ENCODE measurements around the gene IL1RAP. TPM values are rescaled to one million over a fixed set of nuclear protein-coding genes. Genes with fewer than 3 reads are reported as not detected.

The IL1RAP gene
- total RNA-seq, 1 donor from 2014 or later, result 26.0 TPM

- H3K4me1 ChIP-seq, result peaks cover 25% of the 10 kb centered on the region
These were observed 13.2 kb downstream of the IL1RAP start for GRCh38 chr3:190526787-190527762.

DNA sequence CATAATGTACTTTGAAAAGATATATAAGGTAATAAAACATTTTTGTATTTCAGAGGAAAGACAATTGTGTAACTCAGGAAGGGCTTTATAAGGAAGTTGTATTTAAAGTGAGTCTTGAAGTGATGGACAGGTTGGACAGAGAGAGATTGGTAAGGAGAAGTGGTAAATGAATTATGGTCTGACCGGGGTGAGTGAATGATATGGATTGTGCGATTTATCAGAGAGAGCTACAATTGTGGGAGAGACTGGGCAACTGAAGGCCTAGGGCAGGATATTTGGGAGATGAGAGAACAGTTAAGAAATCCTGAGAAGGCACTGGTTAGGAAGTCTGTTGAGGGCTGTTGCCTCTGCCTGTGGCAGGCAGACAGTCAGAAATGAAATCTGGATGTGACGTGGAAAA is 14.8 kb downstream of the IL1RAP start:
- H3K4me3 ChIP-seq, result no peak overlapping the region
- TF ChIP-seq POLR2AphosphoS5 (IDR thresholded peaks at IDR 0.05; ENCODE audit: insufficient read depth in 1 of 2, low read depth in 1 of 2), result no peak
- no peak for TF ChIP-seq POLR2A (IDR thresholded peaks at IDR 0.05)
- TF ChIP-seq, protein P1, sequence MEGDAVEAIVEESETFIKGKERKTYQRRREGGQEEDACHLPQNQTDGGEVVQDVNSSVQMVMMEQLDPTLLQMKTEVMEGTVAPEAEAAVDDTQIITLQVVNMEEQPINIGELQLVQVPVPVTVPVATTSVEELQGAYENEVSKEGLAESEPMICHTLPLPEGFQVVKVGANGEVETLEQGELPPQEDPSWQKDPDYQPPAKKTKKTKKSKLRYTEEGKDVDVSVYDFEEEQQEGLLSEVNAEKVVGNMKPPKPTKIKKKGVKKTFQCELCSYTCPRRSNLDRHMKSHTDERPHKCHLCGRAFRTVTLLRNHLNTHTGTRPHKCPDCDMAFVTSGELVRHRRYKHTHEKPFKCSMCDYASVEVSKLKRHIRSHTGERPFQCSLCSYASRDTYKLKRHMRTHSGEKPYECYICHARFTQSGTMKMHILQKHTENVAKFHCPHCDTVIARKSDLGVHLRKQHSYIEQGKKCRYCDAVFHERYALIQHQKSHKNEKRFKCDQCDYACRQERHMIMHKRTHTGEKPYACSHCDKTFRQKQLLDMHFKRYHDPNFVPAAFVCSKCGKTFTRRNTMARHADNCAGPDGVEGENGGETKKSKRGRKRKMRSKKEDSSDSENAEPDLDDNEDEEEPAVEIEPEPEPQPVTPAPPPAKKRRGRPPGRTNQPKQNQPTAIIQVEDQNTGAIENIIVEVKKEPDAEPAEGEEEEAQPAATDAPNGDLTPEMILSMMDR (IDR thresholded peaks at IDR 0.05), result no peak
- no peaks in the 10 kb centered on the region for H3K36me3 ChIP-seq
- no peaks in the 10 kb centered on the region for H3K9me3 ChIP-seq
- peaks cover 38% of the 10 kb centered on the region for H3K4me1 ChIP-seq
- no peak for DNase-seq (ENCODE audit: extremely low spot score in 2 of 2)
- H3K27me3 ChIP-seq, result no peaks in the 10 kb centered on the region
- no peak overlapping the region for H3K27ac ChIP-seq
- intact Hi-C loops (cut with DNase I), result no loop called here

More at GRCh38 chr3:190526787-190527762, 13.2 kb downstream of the IL1RAP start:
- TF ChIP-seq POLR2AphosphoS5 (IDR thresholded peaks at IDR 0.05; ENCODE audit: insufficient read depth in 1 of 2, low read depth in 1 of 2), result no peak
- TF ChIP-seq POLR2A (IDR thresholded peaks at IDR 0.05), result no peak
- TF ChIP-seq, protein P1 (IDR thresholded peaks at IDR 0.05), result no peak
- Histone ChIP-seq H3K27me3 (no peaks in the 10 kb centered on the region), H3K9me3 (no peaks in the 10 kb centered on the region), H3K4me3 (no peak overlapping the region), H3K36me3 (no peaks in the 10 kb centered on the region), H3K27ac (no peak overlapping the region)
- DNase-seq (ENCODE audit: extremely low spot score in 2 of 2), result no peak
- intact Hi-C loops (cut with DNase I), result no loop called here

DNA sequence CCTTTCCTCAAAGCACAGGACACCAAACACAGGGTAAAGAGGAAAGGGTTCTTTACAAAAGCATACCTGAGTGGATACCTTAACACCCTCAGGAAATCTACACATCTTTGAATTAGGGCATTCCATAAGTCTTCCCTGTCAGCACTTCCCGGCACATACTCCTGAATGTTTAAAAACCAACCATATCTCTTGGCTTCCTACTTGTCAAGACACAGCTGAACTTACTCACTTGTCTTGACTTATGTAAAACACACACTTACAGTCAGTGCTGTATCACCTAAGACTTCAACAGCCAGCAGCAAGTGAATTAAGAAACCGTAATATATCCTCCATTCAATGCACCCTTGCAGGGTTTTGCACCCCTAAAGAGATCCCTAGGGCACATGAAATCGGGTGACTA is 17.5 kb downstream of the IL1RAP start:
- intact Hi-C loops (cut with DNase I), result no loop called here
- Histone ChIP-seq H3K27me3 (no peaks in the 10 kb centered on the region), H3K36me3 (no peaks in the 10 kb centered on the region), H3K9me3 (no peaks in the 10 kb centered on the region), H3K4me1 (peaks cover 61% of the 10 kb centered on the region), H3K27ac (no peak overlapping the region), H3K4me3 (no peak overlapping the region)
- no peak for TF ChIP-seq POLR2A (IDR thresholded peaks at IDR 0.05)
- no peak for TF ChIP-seq POLR2AphosphoS5 (IDR thresholded peaks at IDR 0.05; ENCODE audit: insufficient read depth in 1 of 2, low read depth in 1 of 2)
- TF ChIP-seq, protein P1 (IDR thresholded peaks at IDR 0.05), result no peak
- DNase-seq (ENCODE audit: extremely low spot score in 2 of 2), result no peak

- no peaks in the 10 kb centered on the region for H3K9me3 ChIP-seq
- TF ChIP-seq, protein P1 (IDR thresholded peaks at IDR 0.05), result no peak
- no peak for TF ChIP-seq POLR2AphosphoS5 (IDR thresholded peaks at IDR 0.05; ENCODE audit: insufficient read depth in 1 of 2, low read depth in 1 of 2)
- no peak for TF ChIP-seq POLR2A (IDR thresholded peaks at IDR 0.05)
- no peak overlapping the region for H3K4me3 ChIP-seq
- H3K36me3 ChIP-seq, result no peaks in the 10 kb centered on the region
- H3K27ac ChIP-seq, result peak overlapping the region; percentile 20
- intact Hi-C loops (cut with DNase I), result no loop called here
- H3K4me1 ChIP-seq, result peaks cover 54% of the 10 kb centered on the region
- DNase-seq (ENCODE audit: extremely low spot score in 2 of 2), result no peak
- no peaks in the 10 kb centered on the region for H3K27me3 ChIP-seq
These were observed 18.9 kb downstream of the IL1RAP start for GRCh38 chr3:190532731-190533203.

Data from vagina (tissue), 2 donors.